HL-60 (cell line): Measurements from ENCODE around the gene GPR12.

Experiments
- CTCF ChIP-seq: IDR thresholded peaks from one replicate; pipeline ENCODE4 v1.5.1; 2011; ENCODE audit warnings: low read length, control low read depth, inconsistent platforms; ENCODE audit not compliant: insufficient read depth
- GABPA ChIP-seq: IDR thresholded peaks from 2 replicates; pipeline ENCODE4 v1.6.1; 2012; ENCODE audit warnings: low read depth
- POLR2AphosphoS5 ChIP-seq: IDR thresholded peaks from 2 replicates; pipeline ENCODE4 v1.6.1; 2012; ENCODE audit warnings: low read depth
- SPI1 ChIP-seq: IDR thresholded peaks from 2 replicates; pipeline ENCODE4 v1.6.1; 2012; ENCODE audit warnings: low read depth, mild to moderate bottlenecking, borderline replicate concordance
- TF ChIP-seq, protein P1 (sequence below): IDR thresholded peaks from 2 replicates; pipeline ENCODE4 v1.6.1; 2012; ENCODE audit warnings: low read depth; ENCODE audit not compliant: insufficient replicate concordance

DNA sequence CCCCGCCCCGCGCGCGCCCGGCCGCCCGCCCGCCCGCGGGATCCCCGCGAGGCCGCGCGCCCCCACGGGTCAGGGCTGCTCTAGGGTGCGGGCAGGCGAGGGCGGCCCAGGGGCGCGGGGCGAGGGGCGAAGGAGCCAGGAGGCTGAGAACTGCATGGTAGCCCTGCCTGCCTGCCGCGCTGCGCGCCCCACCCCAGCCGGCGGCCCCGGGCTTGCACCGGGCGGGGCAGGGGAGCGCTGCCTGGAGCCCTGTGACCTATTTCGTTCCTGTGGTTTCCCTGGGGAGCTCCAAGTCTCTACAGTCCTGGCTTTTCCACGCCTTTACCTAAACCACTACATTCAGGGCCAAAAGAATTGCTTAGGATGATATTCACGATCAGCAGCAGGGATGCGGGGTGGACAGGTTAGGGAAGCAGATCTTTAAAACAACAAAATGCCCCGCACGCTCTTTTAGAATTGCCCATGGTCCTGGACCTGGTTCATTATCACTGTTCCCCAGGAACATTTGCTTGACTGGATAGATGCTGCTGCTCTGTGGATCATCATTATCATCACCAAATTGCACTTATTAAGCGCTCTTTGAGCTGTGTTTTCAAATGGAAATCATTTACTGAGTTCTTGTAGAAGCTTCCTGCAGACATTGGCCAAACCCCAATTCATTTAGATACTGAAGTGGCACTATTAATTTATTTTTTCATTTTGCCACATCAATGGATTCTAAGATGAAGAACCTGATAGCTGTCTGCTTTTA is 421 bp upstream of the GPR12 start:
- TF ChIP-seq CTCF (no peak), POLR2AphosphoS5 (no peak), SPI1 (no peak), GABPA (no peak)
- TF ChIP-seq, protein P1, sequence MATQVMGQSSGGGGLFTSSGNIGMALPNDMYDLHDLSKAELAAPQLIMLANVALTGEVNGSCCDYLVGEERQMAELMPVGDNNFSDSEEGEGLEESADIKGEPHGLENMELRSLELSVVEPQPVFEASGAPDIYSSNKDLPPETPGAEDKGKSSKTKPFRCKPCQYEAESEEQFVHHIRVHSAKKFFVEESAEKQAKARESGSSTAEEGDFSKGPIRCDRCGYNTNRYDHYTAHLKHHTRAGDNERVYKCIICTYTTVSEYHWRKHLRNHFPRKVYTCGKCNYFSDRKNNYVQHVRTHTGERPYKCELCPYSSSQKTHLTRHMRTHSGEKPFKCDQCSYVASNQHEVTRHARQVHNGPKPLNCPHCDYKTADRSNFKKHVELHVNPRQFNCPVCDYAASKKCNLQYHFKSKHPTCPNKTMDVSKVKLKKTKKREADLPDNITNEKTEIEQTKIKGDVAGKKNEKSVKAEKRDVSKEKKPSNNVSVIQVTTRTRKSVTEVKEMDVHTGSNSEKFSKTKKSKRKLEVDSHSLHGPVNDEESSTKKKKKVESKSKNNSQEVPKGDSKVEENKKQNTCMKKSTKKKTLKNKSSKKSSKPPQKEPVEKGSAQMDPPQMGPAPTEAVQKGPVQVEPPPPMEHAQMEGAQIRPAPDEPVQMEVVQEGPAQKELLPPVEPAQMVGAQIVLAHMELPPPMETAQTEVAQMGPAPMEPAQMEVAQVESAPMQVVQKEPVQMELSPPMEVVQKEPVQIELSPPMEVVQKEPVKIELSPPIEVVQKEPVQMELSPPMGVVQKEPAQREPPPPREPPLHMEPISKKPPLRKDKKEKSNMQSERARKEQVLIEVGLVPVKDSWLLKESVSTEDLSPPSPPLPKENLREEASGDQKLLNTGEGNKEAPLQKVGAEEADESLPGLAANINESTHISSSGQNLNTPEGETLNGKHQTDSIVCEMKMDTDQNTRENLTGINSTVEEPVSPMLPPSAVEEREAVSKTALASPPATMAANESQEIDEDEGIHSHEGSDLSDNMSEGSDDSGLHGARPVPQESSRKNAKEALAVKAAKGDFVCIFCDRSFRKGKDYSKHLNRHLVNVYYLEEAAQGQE: no peak
